Heart right ventricle (tissue), 16 donors: ENCODE measurements around the gene TENM4. TPM values are rescaled to one million over a fixed set of nuclear protein-coding genes. Genes with fewer than 3 reads are reported as not detected.

Experiments used
- ATAC-seq, 8 donors: fragments of 200-7000 bp; cut with Tn5 transposase; one replicate each; pipeline ENCODE4 v1.9.1; 2020; ENCODE audit warnings: mild to moderate bottlenecking in 8 of 8, moderate library complexity in 8 of 8, moderate number of reproducible peaks in 1 of 8
- DNase-seq, 2 donors: peaks; one replicate each; pipeline ENCODE4 v3.0.0-alpha.2; 2020
- H3K27ac ChIP-seq, 10 donors: fragments of 200-600 bp; sonication (generic) in 2 of 10; one replicate each; pipeline versions ENCODE4 v1.5.0 to v1.8.0; 2020 to 2022; ENCODE audit warnings: mild to moderate bottlenecking in 3 of 10
- H3K27me3 ChIP-seq, 7 donors: fragments of 200-600 bp; one replicate each; pipeline ENCODE4 v1.8.0; 2021 to 2022; ENCODE audit warnings: mild to moderate bottlenecking in 2 of 7
- H3K36me3 ChIP-seq, 9 donors: fragments of 200-600 bp; sonication (generic) in 1 of 9; one replicate each; pipeline versions ENCODE4 v1.5.0 to v1.8.0; 2020 to 2022; ENCODE audit warnings: mild to moderate bottlenecking in 2 of 9
- H3K4me1 ChIP-seq, 9 donors: fragments of 200-600 bp; sonication (generic) in 1 of 9; one replicate each; pipeline versions ENCODE4 v1.5.0 to v1.8.0; 2020 to 2022; ENCODE audit warnings: mild to moderate bottlenecking in 4 of 9
- H3K4me3 ChIP-seq, 10 donors: fragments of 200-600 bp; sonication (generic) in 2 of 10; one replicate each; pipeline versions ENCODE4 v1.5.0 to v1.8.0; 2020 to 2022; ENCODE audit warnings: mild to moderate bottlenecking in 7 of 10, moderate library complexity in 2 of 10
- H3K9me3 ChIP-seq, 11 donors: fragments of 200-600 bp in 10 of 11; sonication (generic) in 2 of 11; one replicate each; pipeline versions ENCODE4 v1.5.0 to v1.8.0; 2013 to 2022; ENCODE audit warnings: mild to moderate bottlenecking in 2 of 11, control low read depth in 1 of 11, moderate library complexity in 1 of 11
- CTCF ChIP-seq, 9 donors: fragments of 200-600 bp; sonication (generic) in 2 of 9; IDR thresholded peaks; one replicate each; pipeline versions ENCODE4 v1.5.0 to v1.8.0; 2021 to 2022; ENCODE audit warnings: antibody characterized with exemption in 9 of 9, mild to moderate bottlenecking in 5 of 9, moderate library complexity in 1 of 9
- WGBS, 2 donors: extraction: QIAGEN DNeasy Blood & Tissue Kit; methylation state at CpG; one replicate each; pipeline ENCODE4 v1.1.7; 2013; ENCODE audit warnings: inconsistent platforms in 1 of 2; 5-methylcytosine and 5-hydroxymethylcytosine counted together
- intact Hi-C, 10 donors: fragments of 100-400 bp; cut with DNase I; formaldehyde crosslinking; loops; one replicate each; pipeline versions ENCODE4 v1.11.1 to v1.14.2; 2022
- polyA plus RNA-seq, 2 donors: library from polyadenylated mRNA; stranded (reverse); fragments of 200-250 nt; gene quantifications; one replicate each; pipeline ENCODE4 v1.2.3, GENCODE V29; 2013
- total RNA-seq, 10 donors: library from RNA; stranded (reverse); fragmentation: NEBNext Ultra II Directional in 3 of 10; extraction: Animal tissue kit (Norgen Biotek cat#: 25700) in 3 of 10; gene quantifications; one replicate each; pipeline versions ENCODE4 v1.2.1 to v1.2.4, GENCODE V29; 2021 to 2023
- donor health status: Arrhythmogenic right ventricular cardiomyopathy.
- donor health status: ischemic (EF 13 %, LVEDD 7.1; RV severe dilation, severe dysfunction).
- donor health status: healthy with polysubstance abuse.
- donor health status: DM: no; HTN: yes; CAD: no.
- donor health status: DM: no; HTN: no; CAD: no.
- donor health status: ischemic (EF 25% LVEDD 6.9; RV normal size, moderate dysfunction).
- donor health status: ischemic (EF 25% LVEDD 5.7; RV mildly dilated, moderate dysfunction).
- donor health status: healthy.
- donor health status: DM: yes; HTN: yes; CAD: no.
- donor health status: Ischemic cardiomyopathy.
- donor health status: ischemic (EF 35%, LVEDD 5.7; RV mildly dilated, moderate dysfunction).
- donor health status: nonischemic (EF 11% LVEDD 7.7; RV severe dilation, severe dysfunction).
- donor health status: DM: yes; HTN: yes; CAD: no.
- donor health status: PGD.
- donor health status: ischemic (EF 29% LVEDD 5.4; RV normal size, mild dysfunction).
- donor health status: nonischemic (EF 23%, LVEDD 6.1; RV moderate dilation, normal function).

The TENM4 gene
- total and polyA plus RNA-seq, 12 donors: 0.10 to 3.6 (median 0.91) TPM

- 73 to 84% methylated on average over 5 of the region's 5 CpGs for WGBS, 2 donors
- ATAC-seq (no peak), DNase-seq (no peak)
- Histone ChIP-seq H3K9me3 (no peaks in the 10 kb centered on the region), H3K36me3 (no peaks in the 10 kb centered on the region), H3K4me1 (peaks cover 0 to 42% (median 17%) of the 10 kb centered on the region in 9 donors), H3K27ac (no peak overlapping the region), H3K4me3 (no peak overlapping the region), H3K27me3 (peaks cover 0 to 29% (median 5%) of the 10 kb centered on the region in 7 donors)
- intact Hi-C loops: loop anchor here in 3 of 10 donors (5.0 to 10.0 kb wide), 3 partner anchors 163 to 310 kb away; no protein-coding TSS in a partner anchor
- no peak for TF ChIP-seq CTCF (IDR thresholded peaks at IDR 0.05)
These were observed 483.2 kb downstream of the TENM4 start for GRCh38 chr11:78957476-78958245.

- Histone ChIP-seq H3K4me3 (no peak overlapping the region), H3K27ac (peak overlapping the region in 1 of 10 donors; percentile 8), H3K36me3 (no peaks in the 10 kb centered on the region), H3K9me3 (no peaks in the 10 kb centered on the region), H3K27me3 (peaks cover 0 to 5% (median 0%) of the 10 kb centered on the region in 7 donors), H3K4me1 (peaks cover 0 to 26% (median 14%) of the 10 kb centered on the region in 9 donors)
- 90 to 91% methylated on average over 3 of the region's 3 CpGs for WGBS, 2 donors
- ATAC-seq (peak in 2 of 8 donors; percentile 40 to 42), DNase-seq (no peak)
- intact Hi-C loops: loop anchor here in 3 of 10 donors (5.0 to 10.0 kb wide), 3 partner anchors 160 to 307 kb away; no protein-coding TSS in a partner anchor
- no peak for TF ChIP-seq CTCF (IDR thresholded peaks at IDR 0.05)
These were observed 486.1 kb downstream of the TENM4 start for GRCh38 chr11:78954696-78955095.

- Histone ChIP-seq H3K27me3 (peaks cover 0 to 5% (median 0%) of the 10 kb centered on the region in 7 donors), H3K4me3 (no peak overlapping the region), H3K36me3 (no peaks in the 10 kb centered on the region), H3K4me1 (peaks cover 0 to 26% (median 14%) of the 10 kb centered on the region in 9 donors), H3K27ac (peak overlapping the region in 1 of 10 donors; percentile 8), H3K9me3 (no peaks in the 10 kb centered on the region)
- WGBS, 2 donors: 47 to 53% methylated on average over 2 of the region's 2 CpGs
- no peak for DNase-seq
- no peak for TF ChIP-seq CTCF (IDR thresholded peaks at IDR 0.05)
- intact Hi-C loops: loop anchor here in 2 of 10 donors (10.0 kb wide), 2 partner anchors 159 to 299 kb away; no protein-coding TSS in a partner anchor
- ATAC-seq: peak in 4 of 8 donors; percentile 29 to 76 (median 44)
These were observed 486.6 kb downstream of the TENM4 start for GRCh38 chr11:78954261-78954660.

- peaks cover 0 to 26% (median 14%) of the 10 kb centered on the region in 9 donors for H3K4me1 ChIP-seq
- TF ChIP-seq CTCF (IDR thresholded peaks at IDR 0.05): no peak
- ATAC-seq (no peak), DNase-seq (no peak)
- no peaks in the 10 kb centered on the region for H3K36me3 ChIP-seq
- intact Hi-C loops: loop anchor here in 2 of 10 donors (10.0 kb wide), 2 partner anchors 158 to 298 kb away; no protein-coding TSS in a partner anchor
- H3K4me3 ChIP-seq: no peak overlapping the region
- no peaks in the 10 kb centered on the region for H3K9me3 ChIP-seq
- WGBS, 2 donors: 29 to 31% methylated on average over 4 of the region's 4 CpGs
- H3K27ac ChIP-seq: no peak overlapping the region
- peaks cover 0 to 5% (median 0%) of the 10 kb centered on the region in 7 donors for H3K27me3 ChIP-seq
These were observed 487.9 kb downstream of the TENM4 start for GRCh38 chr11:78952890-78953289.
